Measurements from ENCODE around the gene AFF3. TPM values are rescaled to one million over a fixed set of nuclear protein-coding genes. Genes with fewer than 3 reads are reported as not detected.

AFF3 gene
- total RNA-seq, 1 experiment from 2014 or later = 0.22 TPM

- Histone ChIP-seq H2BK20ac (ENCODE audit: low read depth, low read length, poor library complexity, severe bottlenecking) (no peak overlapping the region), H2AK5ac (ENCODE audit: insufficient read length, low read length) (no peak overlapping the region), H4K5ac (ENCODE audit: insufficient read length, low read depth, low read length) (no peak overlapping the region), H3K79me2 (ENCODE audit: insufficient read depth, low read length) (no peaks in the 10 kb centered on the region), H3K4me1 (ENCODE audit: insufficient read depth, low read length) (peaks cover 12% of the 10 kb centered on the region; the same call in 1 of the 2 replicates), H2BK120ac (ENCODE audit: low read depth, low read length, poor library complexity, severe bottlenecking) (no peak overlapping the region), H4K91ac (ENCODE audit: insufficient read length, low read depth, low read length) (no peak overlapping the region), H3K14ac (ENCODE audit: insufficient read depth, low read length) (no peak overlapping the region), H2BK12ac (ENCODE audit: insufficient read length, low read depth, low read length) (no peak overlapping the region), H3K4me2 (ENCODE audit: insufficient read depth, insufficient read length, low read length) (no peak overlapping the region), H3K27ac (ENCODE audit: insufficient read length, low read depth, low read length) (no peak overlapping the region), H3K79me1 (ENCODE audit: insufficient read depth, low read depth, low read length, poor library complexity, severe bottlenecking) (no peaks in the 10 kb centered on the region), H3K9me3 (ENCODE audit: control insufficient read depth, low read depth, low read length) (no peaks in the 10 kb centered on the region), H2BK5ac (ENCODE audit: insufficient read length, low read length) (no peak overlapping the region), H4K20me1 (ENCODE audit: control insufficient read depth, insufficient read depth, insufficient read length) (no peaks in the 10 kb centered on the region), H3K23me2 (ENCODE audit: insufficient read length, low read depth, low read length, poor library complexity, severe bottlenecking) (no peaks in the 10 kb centered on the region), H2AFZ (ENCODE audit: low read length) (no peak overlapping the region), H3T11ph (ENCODE audit: low read length) (no peak overlapping the region), H3K56ac (ENCODE audit: insufficient read length, low read depth, low read length) (no peak overlapping the region), H2BK15ac (ENCODE audit: low read depth, low read length) (no peak overlapping the region), H4K8ac (replicated peaks; ENCODE audit: insufficient read length, low read depth, low read length) (no peak overlapping the region), H3K27me3 (ENCODE audit: insufficient read depth, low read length) (no peaks in the 10 kb centered on the region), H3K18ac (ENCODE audit: insufficient read length, low read depth, low read length) (no peak overlapping the region), H3K9ac (ENCODE audit: extremely low read depth, insufficient read length, low read length) (no peak overlapping the region), H3K23ac (ENCODE audit: insufficient read length, low read depth, low read length) (no peak overlapping the region), H3K4ac (ENCODE audit: low read depth, low read length) (no peak overlapping the region)
- no CpG with 5 or more reads among the region's 9 CpGs for WGBS (ENCODE audit: extremely low coverage, insufficient read length, low lambda C conversion rate)
- Mint-ChIP-seq H3K36me3 (ENCODE audit: insufficient read depth in 1 of 3, low read depth in 3 of 3) (0 out of 7 replicates have a peak, but pooled peaks cover 0 to 2% (median 0%) of the 10 kb centered on the region in 3 experiments), H3K9me3 (peaks cover 0 to 3% of the 10 kb centered on the region in 2 experiments; a peak in 2 of 5 replicates), H3K4me1 (peaks cover 18 to 22% of the 10 kb centered on the region in 2 experiments), H3K27ac (peak overlapping the region in 1 of 3 experiments; percentile 29; a peak in 3 of 7 replicates), H3K27me3 (ENCODE audit: low read depth) (peaks cover 7% of the 10 kb centered on the region), H3K4me3 (peak overlapping the region in 1 of 2 experiments; percentile 36; a peak in 2 of 5 replicates)
- no peak for TF ChIP-seq CTCF (conservative IDR thresholded peaks at IDR 0.05)
- DNase-seq = no peak
Measured at GRCh38 chr2:99651930-99652670, 490.3 kb downstream of the AFF3 start.
